Retinal pigment epithelial cell (primary cell): Measurements from ENCODE around the gene SYMPK.
A peak's percentile ranks its signal among the peaks of the same experiment; 100 is the strongest.

Experiments used
- DNase-seq: peaks from one replicate; pipeline ENCODE4 v3.0.0-alpha.2; 2010; ENCODE audit warnings: low read depth
- H3K4me3 ChIP-seq: 2 replicates; pipeline ENCODE4 v1.5.1; 2011; ENCODE audit warnings: mild to moderate bottlenecking, low read length, control low read depth, moderate library complexity
- CTCF ChIP-seq: conservative IDR thresholded peaks from 2 replicates; pipeline ENCODE4 v1.5.1; 2011; ENCODE audit warnings: low read depth, low read length, control low read depth, inconsistent platforms

Gene SYMPK

GRCh38 chr19:45770192-45771101 lies 92.5 kb downstream of the SYMPK start:
- peak overlapping the region; percentile 52 for H3K4me3 ChIP-seq
- peak; percentile 75 for TF ChIP-seq CTCF
- peak; percentile 93 for DNase-seq

DNA sequence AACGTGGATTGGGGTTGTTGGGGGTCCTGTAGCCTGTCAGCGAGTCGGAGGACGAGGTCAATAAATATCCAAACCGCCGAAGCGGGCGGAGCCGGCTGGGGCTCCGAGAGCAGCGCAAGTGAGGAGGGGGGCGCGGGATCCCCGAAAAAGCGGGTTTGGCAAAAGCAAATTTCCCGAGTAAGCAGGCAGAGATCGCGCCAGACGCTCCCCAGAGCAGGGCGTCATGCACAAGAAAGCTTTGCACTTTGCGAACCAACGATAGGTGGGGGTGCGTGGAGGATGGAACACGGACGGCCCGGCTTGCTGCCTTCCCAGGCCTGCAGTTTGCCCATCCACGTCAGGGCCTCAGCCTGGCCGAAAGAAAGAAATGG lies 93.1 kb downstream of the SYMPK start:
- DNase-seq: no peak
- no peak for TF ChIP-seq CTCF
- H3K4me3 ChIP-seq: peak overlapping the region; percentile 52

- peak within 1 kb of the TSS; percentile 77 for H3K4me3 ChIP-seq
- DNase-seq: peak; percentile 80
- no peak for TF ChIP-seq CTCF
Measured at GRCh38 chr19:45768984-45769782, 93.8 kb downstream of the SYMPK start, which contains the start of gene SIX5. TSS of gene SIX5 (minus strand) at chr19:45769252. CDS start at chr19:45768844, 408 bp downstream.

DNA sequence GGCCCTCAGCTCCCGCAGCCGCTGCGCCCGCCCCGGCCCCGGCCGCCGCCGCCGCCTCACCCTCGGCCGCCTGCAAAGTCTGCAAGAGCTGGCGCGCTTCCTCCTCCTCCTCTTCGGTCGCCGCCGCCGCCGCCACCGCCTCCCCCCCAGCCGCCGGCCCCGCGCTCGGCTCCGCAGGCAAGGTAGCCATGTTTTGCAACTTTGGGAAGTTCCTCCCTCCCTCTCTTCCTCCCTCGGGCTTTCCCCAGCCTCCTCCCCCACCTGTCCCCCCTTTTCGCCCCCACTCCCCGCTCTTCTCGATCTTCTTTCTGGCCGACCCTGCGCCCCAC lies 94.3 kb downstream of the SYMPK start:
- no peak for DNase-seq
- H3K4me3 ChIP-seq: peak overlapping the region; percentile 77

DNA sequence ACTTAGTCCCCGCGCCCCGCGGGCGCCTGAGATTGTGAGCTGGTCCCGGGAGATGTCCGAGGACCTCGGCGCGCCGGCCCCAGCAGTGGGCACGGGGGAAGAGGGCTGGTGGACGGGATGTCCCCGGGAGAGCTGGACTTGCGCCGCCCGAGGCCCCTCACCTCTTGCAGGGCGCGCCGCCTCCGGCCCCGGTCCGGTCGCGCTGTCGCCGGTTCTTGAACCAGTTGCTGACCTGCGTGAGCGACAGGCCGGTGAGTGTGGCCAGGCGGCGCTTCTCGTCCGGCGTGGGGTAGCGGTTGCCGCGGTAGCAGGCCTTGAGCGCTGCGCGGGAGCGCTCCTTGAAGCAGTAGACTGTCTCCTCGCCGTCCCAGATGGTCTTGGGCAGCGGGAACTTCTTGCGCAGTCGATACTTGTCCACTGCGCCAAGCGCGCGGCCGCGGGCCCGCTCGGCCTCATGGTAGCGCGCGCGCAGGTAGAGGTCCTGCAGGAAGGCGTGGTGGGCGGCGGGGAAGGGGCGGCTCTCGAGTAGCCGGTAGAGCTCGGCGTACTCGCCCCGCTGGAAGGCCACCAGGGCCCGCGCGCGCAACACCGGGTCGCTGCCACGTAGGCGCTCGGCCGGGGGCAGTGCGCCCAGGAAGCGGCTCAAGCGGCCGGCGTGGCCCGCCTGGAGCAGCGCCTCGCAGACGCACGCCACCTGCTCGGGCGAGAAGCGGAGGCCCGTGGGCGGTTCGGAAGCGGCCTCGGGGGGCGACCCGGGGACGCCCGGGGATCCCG lies 94.9 kb downstream of the SYMPK start:
- no peak for DNase-seq
- H3K4me3 ChIP-seq: peak overlapping the region; percentile 77
- no peak for TF ChIP-seq CTCF

More for the DNA sequence above, 94.3 kb downstream of the SYMPK start:
- TF ChIP-seq CTCF: no peak

DNA sequence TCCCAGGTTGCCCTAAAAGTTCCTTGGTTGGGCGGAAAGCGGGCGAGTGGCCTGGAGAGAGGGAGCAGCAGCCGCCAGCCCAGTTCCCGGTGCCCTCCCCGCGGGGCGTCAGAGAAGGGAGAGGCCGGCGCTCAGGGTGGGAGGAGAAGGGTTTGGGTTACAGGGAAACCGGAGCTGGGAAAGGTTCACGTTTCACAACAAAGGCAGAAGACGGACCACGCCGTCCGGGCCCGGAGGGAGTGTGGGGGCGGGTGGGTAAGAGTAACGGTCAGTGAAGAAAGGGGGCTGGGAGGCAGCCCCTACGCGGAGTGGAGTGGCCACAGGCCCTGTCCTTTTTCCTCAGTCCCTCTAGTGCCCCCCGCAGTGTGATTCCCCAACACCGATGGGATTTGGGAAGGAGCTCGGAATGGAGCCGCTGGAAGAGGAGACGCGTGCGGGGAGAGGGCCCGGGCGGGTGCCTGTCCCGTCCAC lies 95.5 kb downstream of the SYMPK start:
- peak overlapping the region; percentile 77 for H3K4me3 ChIP-seq
- peak; percentile 27 for DNase-seq
- no peak for TF ChIP-seq CTCF
